ENCODE data around the gene FNDC3B.

Gene FNDC3B

GRCh38 chr3:172066880-172067796, 27.8 kb downstream of the FNDC3B start:
- Histone ChIP-seq H3K9me2 (ENCODE audit: low read depth, low read length) (no peaks in the 10 kb centered on the region), H3K27ac (ENCODE audit: low read depth, low read length, poor library complexity, severe bottlenecking) (no peak overlapping the region), H3K9me3 (ENCODE audit: low read length) (no peaks in the 10 kb centered on the region), H3K36me3 (ENCODE audit: insufficient read depth, low read length) (no peaks in the 10 kb centered on the region), H3K9ac (ENCODE audit: low read length) (no peak overlapping the region), H3K27me3 (ENCODE audit: insufficient read depth, low read length) (no peaks in the 10 kb centered on the region), H4K20me1 (ENCODE audit: insufficient read depth, low read length) (peaks cover 3% of the 10 kb centered on the region; the same call in 1 of the 2 replicates), H3K4me2 (ENCODE audit: low read length) (no peak overlapping the region), H3K4me3 (ENCODE audit: low read depth, low read length, poor library complexity, severe bottlenecking) (no peak overlapping the region), H3F3A (ENCODE audit: insufficient read depth, low read length) (no peaks in the 10 kb centered on the region), H2AFZ (ENCODE audit: low read length) (no peak overlapping the region), H3K4me1 (ENCODE audit: insufficient read depth, low read length, severe bottlenecking) (no peaks in the 10 kb centered on the region), H3K79me2 (ENCODE audit: insufficient read depth, low read length) (no peaks in the 10 kb centered on the region)
- TF ChIP-seq CTCF (IDR thresholded peaks at IDR 0.05; ENCODE audit: low read length) (no peak), EZH2 (IDR thresholded peaks at IDR 0.05; ENCODE audit: borderline replicate concordance, low read length) (no peak)

DNA sequence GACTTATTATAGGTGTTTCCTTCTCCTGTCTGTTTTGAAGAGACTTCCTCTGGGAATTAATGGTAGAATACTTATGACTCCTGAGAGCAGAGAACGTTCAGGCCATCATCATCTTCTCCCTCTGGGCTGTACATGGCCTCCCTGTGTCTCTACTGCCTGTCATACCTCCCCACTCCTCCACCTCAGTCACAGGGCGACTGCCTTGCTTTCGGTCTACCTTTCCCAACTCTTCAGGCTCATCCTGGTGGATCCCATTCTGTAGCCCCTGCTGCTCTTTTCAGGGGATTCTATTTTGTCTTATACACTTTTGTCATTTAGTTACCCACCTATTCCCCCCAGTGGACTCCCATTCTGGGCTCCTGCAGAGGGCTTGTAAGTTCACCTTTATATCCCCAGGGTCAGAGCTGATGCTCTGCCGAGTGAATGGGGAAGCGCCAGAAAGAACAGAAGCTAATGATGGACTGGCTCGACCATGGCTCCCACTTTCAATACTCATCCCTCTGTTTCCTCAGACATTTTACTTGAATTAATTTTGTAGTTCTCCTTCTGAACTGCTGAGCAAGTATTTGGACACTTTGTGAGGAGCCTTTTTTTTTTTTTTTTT, 28.6 kb downstream of the FNDC3B start:
- Histone ChIP-seq H3K79me2 (ENCODE audit: insufficient read depth, low read length) (no peaks in the 10 kb centered on the region), H3K9me2 (ENCODE audit: low read depth, low read length) (no peaks in the 10 kb centered on the region), H4K20me1 (ENCODE audit: insufficient read depth, low read length) (peaks cover 3% of the 10 kb centered on the region; the same call in 1 of the 2 replicates), H3K9ac (ENCODE audit: low read length) (no peak overlapping the region), H2AFZ (ENCODE audit: low read length) (no peak overlapping the region), H3K27me3 (ENCODE audit: insufficient read depth, low read length) (no peaks in the 10 kb centered on the region), H3K4me2 (ENCODE audit: low read length) (no peak overlapping the region), H3K4me3 (ENCODE audit: low read depth, low read length, poor library complexity, severe bottlenecking) (no peak overlapping the region), H3F3A (ENCODE audit: insufficient read depth, low read length) (no peaks in the 10 kb centered on the region), H3K36me3 (ENCODE audit: insufficient read depth, low read length) (no peaks in the 10 kb centered on the region), H3K27ac (ENCODE audit: low read depth, low read length, poor library complexity, severe bottlenecking) (no peak overlapping the region), H3K9me3 (ENCODE audit: low read length) (no peaks in the 10 kb centered on the region), H3K4me1 (ENCODE audit: insufficient read depth, low read length, severe bottlenecking) (no peaks in the 10 kb centered on the region)
- no peak for TF ChIP-seq CTCF (IDR thresholded peaks at IDR 0.05; ENCODE audit: low read length)
- no peak for TF ChIP-seq EZH2 (IDR thresholded peaks at IDR 0.05; ENCODE audit: borderline replicate concordance, low read length)

GRCh38 chr3:172068977-172069376, 29.6 kb downstream of the FNDC3B start:
- Histone ChIP-seq H3K4me3 (ENCODE audit: low read depth, low read length, poor library complexity, severe bottlenecking) (no peak overlapping the region), H4K20me1 (ENCODE audit: insufficient read depth, low read length) (peaks cover 3% of the 10 kb centered on the region; the same call in 1 of the 2 replicates), H2AFZ (ENCODE audit: low read length) (no peak overlapping the region), H3K9me3 (ENCODE audit: low read length) (no peaks in the 10 kb centered on the region), H3K27me3 (ENCODE audit: insufficient read depth, low read length) (no peaks in the 10 kb centered on the region), H3K9ac (ENCODE audit: low read length) (no peak overlapping the region), H3K27ac (ENCODE audit: low read depth, low read length, poor library complexity, severe bottlenecking) (no peak overlapping the region), H3K79me2 (ENCODE audit: insufficient read depth, low read length) (no peaks in the 10 kb centered on the region), H3K4me1 (ENCODE audit: insufficient read depth, low read length, severe bottlenecking) (no peaks in the 10 kb centered on the region), H3K4me2 (ENCODE audit: low read length) (no peak overlapping the region), H3K36me3 (ENCODE audit: insufficient read depth, low read length) (no peaks in the 10 kb centered on the region), H3K9me2 (ENCODE audit: low read depth, low read length) (no peaks in the 10 kb centered on the region), H3F3A (ENCODE audit: insufficient read depth, low read length) (no peaks in the 10 kb centered on the region)
- TF ChIP-seq CTCF (IDR thresholded peaks at IDR 0.05; ENCODE audit: low read length) (no peak), EZH2 (IDR thresholded peaks at IDR 0.05; ENCODE audit: borderline replicate concordance, low read length) (no peak)

All from OCI-LY1 (cell line).